CD4-positive, alpha-beta T cell treated with Interleukin-17A for 1 hour (primary cell): ENCODE data around the gene MMP25.
"Not testable (repeated sequence)": the region's sequence is repeated elsewhere in the genome, so short reads cannot be mapped to it uniquely, and the experiment has no call there.

Experiments used
- DNase-seq: peaks from one replicate; pipeline ENCODE4 v3.0.0-alpha.2; 2020

The MMP25 gene

GRCh38 chr16:3030222-3031212 lies 15.8 kb upstream of the MMP25 start:
- DNase-seq = no peak

GRCh38 chr16:3032624-3033023 lies 13.7 kb upstream of the MMP25 start:
- DNase-seq = no peak

GRCh38 chr16:3035289-3035971 lies 10.9 kb upstream of the MMP25 start:
- no peak for DNase-seq

- DNase-seq = no peak
These were observed 10.2 kb upstream of the MMP25 start for GRCh38 chr16:3035972-3036725.

- DNase-seq = no peak
These were observed 9.5 kb upstream of the MMP25 start, which contains the start of gene BICDL2 for GRCh38 chr16:3036726-3037315. Gene BICDL2 (minus strand): TSS chr16:3036944. CDS start chr16:3035496, 1,448 bp downstream.

GRCh38 chr16:3038256-3038655 lies 8.1 kb upstream of the MMP25 start:
- DNase-seq = no peak

- no peak for DNase-seq
These were observed 7.5 kb upstream of the MMP25 start for GRCh38 chr16:3038896-3039295.

- DNase-seq = no peak
These were observed 4.0 kb upstream of the MMP25 start for GRCh38 chr16:3042376-3042775.

GRCh38 chr16:3044708-3045107 lies 1.7 kb upstream of the MMP25 start:
- no peak for DNase-seq

- no peak for DNase-seq
These were observed 453 bp downstream of the MMP25 start for GRCh38 chr16:3046641-3047386.

- no peak for DNase-seq
These were observed 993 bp downstream of the MMP25 start for GRCh38 chr16:3047387-3047720.

- DNase-seq = no peak
These were observed 3.6 kb downstream of the MMP25 start for GRCh38 chr16:3049921-3050481.

- DNase-seq = no peak
These were observed 4.1 kb downstream of the MMP25 start for GRCh38 chr16:3050487-3050886.

GRCh38 chr16:3051009-3051408 lies 4.6 kb downstream of the MMP25 start:
- DNase-seq = no peak

- DNase-seq = no peak
These were observed 5.1 kb downstream of the MMP25 start for GRCh38 chr16:3051494-3051893.

GRCh38 chr16:3052571-3053329 lies 6.4 kb downstream of the MMP25 start:
- DNase-seq = not testable (repeated sequence)

GRCh38 chr16:3053330-3053710 lies 7.0 kb downstream of the MMP25 start:
- DNase-seq = not testable (repeated sequence)

- DNase-seq = no peak
These were observed 8.8 kb downstream of the MMP25 start for GRCh38 chr16:3054965-3055733.

- not testable (repeated sequence) for DNase-seq
These were observed 9.4 kb downstream of the MMP25 start for GRCh38 chr16:3055734-3056115.
